HEK293 (cell line): Measurements from ENCODE around the gene ACOT7.

Source experiments
- ELK4 ChIP-seq: IDR thresholded peaks from 2 replicates; pipeline ENCODE4 v1.6.1; 2011; ENCODE audit warnings: mild to moderate bottlenecking, low read depth, low read length, borderline replicate concordance
- SCRT2 ChIP-seq: fragments of 450-650 bp; formaldehyde crosslinking; IDR thresholded peaks from 2 replicates; pipeline ENCODE4 v1.5.1; 2016; ENCODE audit warnings: missing biosample characterization, missing genetic modification characterization
- ZBTB8A ChIP-seq: fragments of 450-650 bp; formaldehyde crosslinking; IDR thresholded peaks from 2 replicates; pipeline ENCODE4 v1.5.1; 2016; ENCODE audit warnings: missing biosample characterization, missing genetic modification characterization

GRCh38 chr1:6441586-6441985, 48.0 kb upstream of the ACOT7 start:
- no peak for TF ChIP-seq ELK4
- no peak for TF ChIP-seq SCRT2
- TF ChIP-seq ZBTB8A (tag by site-specific recombination) = no peak
